ENCODE measurements around the gene ZNF385A.

The ZNF385A gene

GRCh38 chr12:54394986-54395385 lies 10.5 kb upstream of the ZNF385A start:
- no peak for TF ChIP-seq REST (IDR thresholded peaks at IDR 0.05; ENCODE audit: low read depth)
- TF ChIP-seq CREB1 (IDR thresholded peaks at IDR 0.05; ENCODE audit: low read depth), result no peak
- no peak for TF ChIP-seq ZBTB7A (IDR thresholded peaks at IDR 0.05; ENCODE audit: low read depth)
- TF ChIP-seq, protein P1, sequence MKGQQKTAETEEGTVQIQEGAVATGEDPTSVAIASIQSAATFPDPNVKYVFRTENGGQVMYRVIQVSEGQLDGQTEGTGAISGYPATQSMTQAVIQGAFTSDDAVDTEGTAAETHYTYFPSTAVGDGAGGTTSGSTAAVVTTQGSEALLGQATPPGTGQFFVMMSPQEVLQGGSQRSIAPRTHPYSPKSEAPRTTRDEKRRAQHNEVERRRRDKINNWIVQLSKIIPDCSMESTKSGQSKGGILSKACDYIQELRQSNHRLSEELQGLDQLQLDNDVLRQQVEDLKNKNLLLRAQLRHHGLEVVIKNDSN (IDR thresholded peaks at IDR 0.05), result no peak
- no peak for TF ChIP-seq RAD21 (IDR thresholded peaks at IDR 0.05; ENCODE audit: low read depth)
- no peak for TF ChIP-seq NFIC (IDR thresholded peaks at IDR 0.05)
- no peak for TF ChIP-seq CEBPB (IDR thresholded peaks at IDR 0.05)
- TF ChIP-seq TCF12 (IDR thresholded peaks at IDR 0.05; ENCODE audit: low read depth), result no peak

GRCh38 chr12:54394281-54394719 lies 9.8 kb upstream of the ZNF385A start:
- TF ChIP-seq TCF12 (IDR thresholded peaks at IDR 0.05; ENCODE audit: low read depth) (no peak), RAD21 (IDR thresholded peaks at IDR 0.05; ENCODE audit: low read depth) (peak; percentile 76), CREB1 (IDR thresholded peaks at IDR 0.05; ENCODE audit: low read depth) (no peak)

DNA sequence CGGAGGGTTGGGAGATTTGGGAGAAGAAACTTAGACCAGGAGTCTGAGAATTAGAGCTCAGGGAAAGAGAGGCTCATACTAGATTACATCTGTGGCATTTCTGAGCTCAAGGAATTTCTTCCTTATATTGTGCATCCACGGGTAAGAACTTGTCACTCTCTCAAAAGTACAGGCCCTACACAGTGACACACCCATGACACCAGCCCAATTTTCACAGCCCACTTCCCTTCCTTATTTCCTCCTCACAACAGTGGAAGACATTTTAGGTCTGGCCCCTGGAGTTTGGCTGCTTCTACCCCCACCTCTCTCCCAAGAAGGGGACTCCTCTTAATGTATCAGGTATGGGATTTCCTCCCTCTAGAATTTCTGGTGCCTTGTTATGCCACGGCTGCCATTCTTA lies 9.2 kb upstream of the ZNF385A start:
- TF ChIP-seq ZBTB7A (IDR thresholded peaks at IDR 0.05; ENCODE audit: low read depth), result no peak
- TF ChIP-seq EGR1 (IDR thresholded peaks at IDR 0.05), result no peak
- no peak for TF ChIP-seq NFIC (IDR thresholded peaks at IDR 0.05)
- TF ChIP-seq, protein P1 (IDR thresholded peaks at IDR 0.05), result no peak
- no peak for TF ChIP-seq EP300 (IDR thresholded peaks at IDR 0.05; ENCODE audit: borderline replicate concordance)
- TF ChIP-seq RAD21 (IDR thresholded peaks at IDR 0.05; ENCODE audit: low read depth), result no peak

DNA sequence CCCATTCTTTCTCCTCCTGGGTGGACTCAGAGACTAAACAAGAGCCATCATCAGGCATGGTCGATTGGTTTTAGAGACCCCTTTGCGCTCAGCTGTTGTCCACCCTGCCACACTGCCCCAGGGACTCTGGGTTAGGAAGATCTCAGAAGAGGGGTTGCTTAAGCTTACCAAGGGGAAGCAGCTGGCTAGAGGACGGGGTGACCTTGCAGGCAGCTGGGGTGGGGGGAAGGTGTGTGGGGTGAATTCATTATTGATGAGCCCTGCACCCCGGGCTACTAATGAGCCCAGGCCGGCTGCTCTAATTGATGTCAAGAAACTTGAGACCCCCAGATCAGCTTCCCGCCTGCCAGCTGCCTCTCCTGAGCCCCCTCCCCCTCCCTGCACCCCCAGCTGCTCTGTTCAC lies 8.7 kb upstream of the ZNF385A start:
- no peak for TF ChIP-seq NFIC (IDR thresholded peaks at IDR 0.05)
- no peak for TF ChIP-seq FOXM1 (IDR thresholded peaks at IDR 0.05; ENCODE audit: borderline replicate concordance, low read depth)
- no peak for TF ChIP-seq YY1 (IDR thresholded peaks at IDR 0.05; ENCODE audit: low read depth)
- TF ChIP-seq REST (IDR thresholded peaks at IDR 0.05; ENCODE audit: low read depth), result no peak
- TF ChIP-seq TEAD4 (IDR thresholded peaks at IDR 0.05), result no peak
- TF ChIP-seq, protein P1 (IDR thresholded peaks at IDR 0.05), result no peak
- no peak for TF ChIP-seq CREB1 (IDR thresholded peaks at IDR 0.05; ENCODE audit: low read depth)
- TF ChIP-seq EP300 (IDR thresholded peaks at IDR 0.05; ENCODE audit: borderline replicate concordance), result no peak
- TF ChIP-seq TCF12 (IDR thresholded peaks at IDR 0.05; ENCODE audit: low read depth), result no peak
- no peak for TF ChIP-seq TAF1 (IDR thresholded peaks at IDR 0.05; ENCODE audit: low read depth)
- TF ChIP-seq CEBPB (IDR thresholded peaks at IDR 0.05), result no peak
- no peak for TF ChIP-seq ZBTB7A (IDR thresholded peaks at IDR 0.05; ENCODE audit: low read depth)

- TF ChIP-seq ZBTB7A (IDR thresholded peaks at IDR 0.05; ENCODE audit: low read depth), result no peak
- no peak for TF ChIP-seq NFIC (IDR thresholded peaks at IDR 0.05)
- no peak for TF ChIP-seq YY1 (IDR thresholded peaks at IDR 0.05; ENCODE audit: low read depth)
- TF ChIP-seq EGR1 (IDR thresholded peaks at IDR 0.05), result no peak
- TF ChIP-seq TCF12 (IDR thresholded peaks at IDR 0.05; ENCODE audit: low read depth), result no peak
- TF ChIP-seq, protein P2, sequence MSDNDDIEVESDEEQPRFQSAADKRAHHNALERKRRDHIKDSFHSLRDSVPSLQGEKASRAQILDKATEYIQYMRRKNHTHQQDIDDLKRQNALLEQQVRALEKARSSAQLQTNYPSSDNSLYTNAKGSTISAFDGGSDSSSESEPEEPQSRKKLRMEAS (IDR thresholded peaks at IDR 0.05), result no peak
- TF ChIP-seq EP300 (IDR thresholded peaks at IDR 0.05; ENCODE audit: borderline replicate concordance), result no peak
- TF ChIP-seq, protein P1 (IDR thresholded peaks at IDR 0.05), result no peak
- no peak for TF ChIP-seq FOXM1 (IDR thresholded peaks at IDR 0.05; ENCODE audit: borderline replicate concordance, low read depth)
- no peak for TF ChIP-seq RAD21 (IDR thresholded peaks at IDR 0.05; ENCODE audit: low read depth)
- no peak for TF ChIP-seq CREB1 (IDR thresholded peaks at IDR 0.05; ENCODE audit: low read depth)
- TF ChIP-seq REST (IDR thresholded peaks at IDR 0.05; ENCODE audit: low read depth), result no peak
- TF ChIP-seq TAF1 (IDR thresholded peaks at IDR 0.05; ENCODE audit: low read depth), result no peak
- TF ChIP-seq TEAD4 (IDR thresholded peaks at IDR 0.05), result no peak
These were observed 8.1 kb upstream of the ZNF385A start for GRCh38 chr12:54392485-54393206.

Data from Ishikawa (cell line).